Measurements from ENCODE around the gene SLC31A1.

SLC31A1 gene

GRCh38 chr9:113258282-113258681 is 36.9 kb downstream of the SLC31A1 start:
- H3K36me3 ChIP-seq (ENCODE audit: control insufficient read depth, insufficient read depth, low read length) = peaks cover 1% of the 10 kb centered on the region
- DNase-seq (ENCODE audit: extremely low read depth, insufficient read length) = no peak
- no peaks in the 10 kb centered on the region for H3K27me3 ChIP-seq (replicated peaks; ENCODE audit: control insufficient read depth, insufficient read depth, low read length)
- H3K4me3 ChIP-seq (replicated peaks; ENCODE audit: low read depth, low read length) = no peak overlapping the region
- TF ChIP-seq, protein P1, sequence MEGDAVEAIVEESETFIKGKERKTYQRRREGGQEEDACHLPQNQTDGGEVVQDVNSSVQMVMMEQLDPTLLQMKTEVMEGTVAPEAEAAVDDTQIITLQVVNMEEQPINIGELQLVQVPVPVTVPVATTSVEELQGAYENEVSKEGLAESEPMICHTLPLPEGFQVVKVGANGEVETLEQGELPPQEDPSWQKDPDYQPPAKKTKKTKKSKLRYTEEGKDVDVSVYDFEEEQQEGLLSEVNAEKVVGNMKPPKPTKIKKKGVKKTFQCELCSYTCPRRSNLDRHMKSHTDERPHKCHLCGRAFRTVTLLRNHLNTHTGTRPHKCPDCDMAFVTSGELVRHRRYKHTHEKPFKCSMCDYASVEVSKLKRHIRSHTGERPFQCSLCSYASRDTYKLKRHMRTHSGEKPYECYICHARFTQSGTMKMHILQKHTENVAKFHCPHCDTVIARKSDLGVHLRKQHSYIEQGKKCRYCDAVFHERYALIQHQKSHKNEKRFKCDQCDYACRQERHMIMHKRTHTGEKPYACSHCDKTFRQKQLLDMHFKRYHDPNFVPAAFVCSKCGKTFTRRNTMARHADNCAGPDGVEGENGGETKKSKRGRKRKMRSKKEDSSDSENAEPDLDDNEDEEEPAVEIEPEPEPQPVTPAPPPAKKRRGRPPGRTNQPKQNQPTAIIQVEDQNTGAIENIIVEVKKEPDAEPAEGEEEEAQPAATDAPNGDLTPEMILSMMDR (IDR thresholded peaks at IDR 0.05; ENCODE audit: insufficient read depth, low read length, poor library complexity, severe bottlenecking) = no peak

DNA sequence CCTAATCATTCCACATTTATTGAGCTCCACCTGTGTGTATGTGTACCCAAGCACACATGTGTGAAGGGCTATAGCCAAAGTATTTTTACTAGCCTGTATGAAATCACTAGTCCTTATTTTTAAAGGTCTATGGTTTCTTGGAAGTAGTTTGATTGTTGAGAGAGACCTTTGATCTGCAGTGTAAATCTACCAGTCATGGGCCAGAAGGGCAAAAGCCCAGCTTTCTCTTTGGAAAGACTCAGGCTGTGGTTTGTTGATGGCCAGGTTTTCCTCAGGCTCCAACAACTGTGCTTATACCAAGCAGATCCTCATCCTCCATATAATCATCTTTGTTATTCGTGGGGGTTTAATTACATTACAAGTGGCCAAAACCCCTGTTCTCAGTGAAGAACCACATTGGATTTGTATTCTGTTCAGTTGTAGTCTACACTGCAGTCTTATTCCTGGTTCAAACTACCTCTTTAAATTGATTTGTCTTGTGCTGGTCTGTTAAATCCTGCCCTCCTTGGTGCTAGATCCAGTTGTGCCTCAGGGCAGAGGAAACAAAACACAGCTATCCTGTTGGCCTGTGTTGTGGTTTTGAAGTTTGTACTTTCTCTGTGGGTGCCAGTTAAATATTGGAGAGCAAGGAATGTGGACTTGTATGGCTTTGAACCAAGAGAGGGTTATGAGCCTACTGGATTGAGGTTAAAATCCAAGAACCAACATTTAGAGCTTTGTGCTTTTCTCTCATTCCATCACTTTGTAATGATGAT is 40.8 kb downstream of the SLC31A1 start:
- no peaks in the 10 kb centered on the region for H3K27me3 ChIP-seq (replicated peaks; ENCODE audit: control insufficient read depth, insufficient read depth, low read length)
- peaks cover 1% of the 10 kb centered on the region for H3K36me3 ChIP-seq (ENCODE audit: control insufficient read depth, insufficient read depth, low read length)
- H3K4me3 ChIP-seq (replicated peaks; ENCODE audit: low read depth, low read length) = no peak overlapping the region
- DNase-seq (ENCODE audit: extremely low read depth, insufficient read length) = no peak
- TF ChIP-seq, protein P1 (IDR thresholded peaks at IDR 0.05; ENCODE audit: insufficient read depth, low read length, poor library complexity, severe bottlenecking) = no peak

- DNase-seq (ENCODE audit: extremely low read depth, insufficient read length) = no peak
- Histone ChIP-seq H3K27me3 (replicated peaks; ENCODE audit: control insufficient read depth, insufficient read depth, low read length) (no peaks in the 10 kb centered on the region), H3K36me3 (ENCODE audit: control insufficient read depth, insufficient read depth, low read length) (peaks cover 4% of the 10 kb centered on the region), H3K4me3 (replicated peaks; ENCODE audit: low read depth, low read length) (no peak overlapping the region)
- TF ChIP-seq, protein P1 (IDR thresholded peaks at IDR 0.05; ENCODE audit: insufficient read depth, low read length, poor library complexity, severe bottlenecking) = no peak
Measured at GRCh38 chr9:113266174-113266573, 44.8 kb downstream of the SLC31A1 start.

DNA sequence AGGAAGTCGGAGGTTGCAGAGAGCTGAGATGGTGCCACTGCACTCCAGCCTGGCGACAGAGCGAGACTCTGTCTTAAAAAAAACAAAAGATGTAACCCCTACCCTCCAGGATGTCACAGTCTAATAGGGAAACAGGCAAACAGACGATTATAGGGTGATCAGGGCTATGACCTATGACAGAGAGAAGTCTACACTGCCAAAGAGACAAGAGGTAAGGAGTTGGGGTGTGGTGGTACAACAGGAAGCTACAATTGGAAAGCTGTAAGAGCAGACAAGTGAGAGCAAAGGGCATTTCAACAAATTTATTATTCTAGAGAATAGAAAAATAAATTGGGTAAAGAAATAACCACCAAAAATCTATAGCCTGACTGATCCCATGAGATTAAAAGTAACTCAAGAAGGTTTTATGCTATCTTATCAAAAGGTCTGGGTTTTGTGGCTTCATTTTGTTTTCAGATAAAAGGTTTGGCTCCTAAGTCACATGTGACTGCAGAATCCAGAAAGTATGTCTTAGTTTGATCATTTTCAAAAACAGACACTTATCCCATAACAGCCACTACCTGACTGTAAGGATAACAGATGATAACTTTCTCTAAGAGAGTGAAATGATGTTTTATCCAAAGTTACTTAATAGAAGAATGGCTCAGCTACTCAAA is 46.7 kb downstream of the SLC31A1 start:
- H3K36me3 ChIP-seq (ENCODE audit: control insufficient read depth, insufficient read depth, low read length) = peaks cover 11% of the 10 kb centered on the region
- H3K27me3 ChIP-seq (replicated peaks; ENCODE audit: control insufficient read depth, insufficient read depth, low read length) = no peaks in the 10 kb centered on the region
- no peak for DNase-seq (ENCODE audit: extremely low read depth, insufficient read length)
- no peak overlapping the region for H3K4me3 ChIP-seq (replicated peaks; ENCODE audit: low read depth, low read length)
- TF ChIP-seq, protein P1 (IDR thresholded peaks at IDR 0.05; ENCODE audit: insufficient read depth, low read length, poor library complexity, severe bottlenecking) = no peak

- Histone ChIP-seq H3K36me3 (ENCODE audit: control insufficient read depth, insufficient read depth, low read length) (peaks cover 11% of the 10 kb centered on the region), H3K27me3 (replicated peaks; ENCODE audit: control insufficient read depth, insufficient read depth, low read length) (no peaks in the 10 kb centered on the region), H3K4me3 (replicated peaks; ENCODE audit: low read depth, low read length) (no peak overlapping the region)
- TF ChIP-seq, protein P1 (IDR thresholded peaks at IDR 0.05; ENCODE audit: insufficient read depth, low read length, poor library complexity, severe bottlenecking) = no peak
- no peak for DNase-seq (ENCODE audit: extremely low read depth, insufficient read length)
Measured at GRCh38 chr9:113269355-113269754, 48.0 kb downstream of the SLC31A1 start.

Data from GM06990 (cell line).